GM23248 (cell line): ENCODE measurements around the gene SLC49A4. TPM values are rescaled to one million over a fixed set of nuclear protein-coding genes. Genes with fewer than 3 reads are reported as not detected.
A peak's percentile ranks its signal among the peaks of the same experiment; 100 is the strongest.

Source experiments
- DNase-seq: peaks from one replicate; pipeline ENCODE4 v3.0.0-alpha.2; 2015
- H2AFZ ChIP-seq: fragments of 200-600 bp; sonication (generic); 2 replicates; pipeline ENCODE4 v1.6.1; 2016; ENCODE audit warnings: antibody characterized with exemption
- H3F3A ChIP-seq: fragments of 200-600 bp; sonication (generic); 2 replicates; pipeline ENCODE4 v1.6.1; 2016; ENCODE audit warnings: mild to moderate bottlenecking, antibody characterized with exemption, mixed run types; ENCODE audit not compliant: insufficient read depth
- H3K27ac ChIP-seq: fragments of 200-600 bp; sonication (generic); 2 replicates; pipeline ENCODE4 v1.5.1; 2016; ENCODE audit warnings: mild to moderate bottlenecking
- H3K27me3 ChIP-seq: fragments of 200-600 bp; sonication (generic); replicated peaks from 2 replicates; pipeline ENCODE4 v1.6.1; 2016; ENCODE audit warnings: mild to moderate bottlenecking; ENCODE audit not compliant: insufficient read depth
- H3K36me3 ChIP-seq: fragments of 200-600 bp; sonication (generic); 2 replicates; pipeline ENCODE4 v1.6.1; 2016; ENCODE audit warnings: low read depth, mild to moderate bottlenecking
- H3K4me1 ChIP-seq: fragments of 200-600 bp; sonication (generic); 2 replicates; pipeline ENCODE4 v1.6.1; 2016; ENCODE audit warnings: mild to moderate bottlenecking; ENCODE audit not compliant: insufficient read depth
- H3K4me2 ChIP-seq: fragments of 200-600 bp; sonication (generic); one replicate; pipeline ENCODE4 v1.6.1; 2016; ENCODE audit warnings: mild to moderate bottlenecking; ENCODE audit not compliant: unreplicated experiment
- H3K4me3 ChIP-seq: fragments of 200-600 bp; sonication (generic); 2 replicates; pipeline ENCODE4 v1.5.1; 2016; ENCODE audit warnings: mild to moderate bottlenecking
- H3K79me2 ChIP-seq: fragments of 200-600 bp; sonication (generic); 2 replicates; pipeline ENCODE4 v1.6.1; 2016; ENCODE audit warnings: mild to moderate bottlenecking; ENCODE audit not compliant: insufficient read depth
- H3K9ac ChIP-seq: fragments of 200-600 bp; sonication (generic); 2 replicates; pipeline ENCODE4 v1.6.1; 2016; ENCODE audit warnings: mild to moderate bottlenecking
- H3K9me2 ChIP-seq: fragments of 200-600 bp; sonication (generic); 2 replicates; pipeline ENCODE4 v1.6.1; 2016; ENCODE audit warnings: mixed run types, mild to moderate bottlenecking, moderate library complexity; ENCODE audit not compliant: insufficient read depth
- H3K9me3 ChIP-seq: fragments of 200-600 bp; sonication (generic); one replicate; pipeline ENCODE4 v1.6.1; 2017; ENCODE audit warnings: low read depth
- H4K20me1 ChIP-seq: fragments of 200-600 bp; sonication (generic); 2 replicates; pipeline ENCODE4 v1.6.0; 2016; ENCODE audit not compliant: insufficient read depth
- EZH2 ChIP-seq: fragments of 200-600 bp; sonication (generic); IDR thresholded peaks from 2 replicates; pipeline ENCODE4 v1.6.1; 2018; ENCODE audit warnings: antibody characterized with exemption, mild to moderate bottlenecking; ENCODE audit not compliant: insufficient read depth, poor library complexity, severe bottlenecking
- EZH2phosphoT487 ChIP-seq: fragments of 200-600 bp; sonication (generic); IDR thresholded peaks from 2 replicates; pipeline ENCODE4 v1.6.1; 2018; ENCODE audit warnings: antibody characterized with exemption, moderate library complexity, mild to moderate bottlenecking, low read depth; ENCODE audit not compliant: insufficient read depth
- WGBS, 2 experiments: methylation state at CpG; one replicate each; pipeline ENCODE4 v1.1.6; 2015 to 2017; ENCODE audit warnings: low lambda C conversion rate in 2 of 2, low coverage in 1 of 2; ENCODE audit errors: missing lambda C conversion rate in 2 of 2; 5-methylcytosine and 5-hydroxymethylcytosine counted together
- in situ Hi-C: fragments of 300-500 bp; cut with MboI; formaldehyde crosslinking; loops from 2 replicates; pipeline ENCODE4 v1.15.0; 2020
- polyA plus RNA-seq: library from polyadenylated mRNA; unstranded; fragments of >200 nt; fragmentation: Nextera tagmentation; extraction: Ambion mirVana; gene quantifications from 2 replicates; pipeline ENCODE4 v1.2.1, GENCODE V29; 2016
- total RNA-seq: library from RNA; depleted of rRNA; stranded (reverse); fragments of >200 nt; shearing (Covaris generic); gene quantifications from 2 replicates; pipeline ENCODE4 v1.2.3, GENCODE V29; 2014

The SLC49A4 gene
- total and polyA plus RNA-seq, 2 experiments from 2014 or later: 13.3 to 24.6 TPM

- H3K27ac ChIP-seq: no peak overlapping the region
- WGBS, 2 experiments: 93 to 95% methylated on average over 3 of the region's 3 CpGs
- H3F3A ChIP-seq: no peaks in the 10 kb centered on the region; the same call in 1 of the 2 replicates
- no peaks in the 10 kb centered on the region for H3K79me2 ChIP-seq
- H4K20me1 ChIP-seq: no peaks in the 10 kb centered on the region
- H3K9me3 ChIP-seq: no peaks in the 10 kb centered on the region
- in situ Hi-C loops: no loop called here
- TF ChIP-seq EZH2phosphoT487 (no peak), EZH2 (no peak)
- H3K9me2 ChIP-seq: no peaks in the 10 kb centered on the region
- H3K4me2 ChIP-seq: no peak overlapping the region
- H3K9ac ChIP-seq: no peak overlapping the region
- no peak overlapping the region for H2AFZ ChIP-seq
- H3K4me3 ChIP-seq: no peak overlapping the region
- no peaks in the 10 kb centered on the region for H3K27me3 ChIP-seq
- no peak for DNase-seq
- H3K36me3 ChIP-seq: no peaks in the 10 kb centered on the region
- H3K4me1 ChIP-seq: no peaks in the 10 kb centered on the region
These were observed 20.8 kb upstream of the SLC49A4 start for GRCh38 chr3:122773944-122774509.

DNA sequence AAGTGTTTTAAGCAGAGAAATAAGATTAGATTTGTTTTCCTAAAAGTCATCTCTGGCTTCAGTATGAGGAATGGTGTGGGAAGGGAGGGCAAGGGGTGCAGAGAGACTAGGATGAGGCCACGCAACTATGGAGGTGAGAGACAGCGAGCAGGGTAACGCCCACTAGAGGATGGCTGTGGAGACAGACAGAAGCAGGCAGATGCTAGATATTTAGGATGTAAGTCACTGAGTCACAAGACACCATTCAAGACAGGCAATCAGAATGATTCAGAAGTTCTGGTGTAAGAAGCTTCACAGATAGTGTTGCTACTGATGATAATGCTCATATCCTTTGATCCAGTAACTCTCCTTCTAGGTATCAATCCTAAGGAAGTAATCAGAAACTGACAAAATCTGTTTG is 20.3 kb upstream of the SLC49A4 start:
- H3F3A ChIP-seq: no peaks in the 10 kb centered on the region; the same call in 1 of the 2 replicates
- no peak overlapping the region for H2AFZ ChIP-seq
- no peaks in the 10 kb centered on the region for H3K9me3 ChIP-seq
- H4K20me1 ChIP-seq: no peaks in the 10 kb centered on the region
- no peak for TF ChIP-seq EZH2
- H3K27ac ChIP-seq: no peak overlapping the region
- no peak overlapping the region for H3K4me3 ChIP-seq
- no peak overlapping the region for H3K9ac ChIP-seq
- H3K36me3 ChIP-seq: no peaks in the 10 kb centered on the region
- H3K27me3 ChIP-seq: no peaks in the 10 kb centered on the region
- peak; percentile 61 for DNase-seq
- H3K79me2 ChIP-seq: no peaks in the 10 kb centered on the region
- 90 to 93% methylated on average over 3 of the region's 3 CpGs for WGBS, 2 experiments
- H3K4me1 ChIP-seq: no peaks in the 10 kb centered on the region
- in situ Hi-C loops: no loop called here
- H3K9me2 ChIP-seq: no peaks in the 10 kb centered on the region
- H3K4me2 ChIP-seq: no peak overlapping the region

GRCh38 chr3:122776675-122777468 is 18.0 kb upstream of the SLC49A4 start:
- no peak for DNase-seq
- 60 to 63% methylated on average over 5 of the region's 5 CpGs for WGBS, 2 experiments
- no peaks in the 10 kb centered on the region for H3K36me3 ChIP-seq

DNA sequence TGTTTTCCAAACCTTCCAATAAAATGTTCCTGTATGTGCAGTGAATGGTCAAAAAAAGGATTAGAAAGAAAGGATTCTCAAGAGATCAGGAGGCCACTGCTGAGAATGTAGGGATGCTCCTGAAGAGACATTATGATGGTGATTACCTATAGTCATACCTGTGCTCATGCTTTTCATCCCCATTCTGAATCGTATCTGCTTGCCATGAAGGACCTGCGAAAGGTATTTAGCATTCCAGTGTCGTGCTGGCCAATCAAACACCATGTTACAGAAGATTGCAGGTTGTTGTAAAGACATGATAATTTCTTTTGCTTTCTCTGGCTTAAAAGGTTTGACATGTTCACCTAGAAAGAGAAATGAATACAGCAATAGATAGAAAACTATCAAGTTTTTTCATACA is 17.3 kb upstream of the SLC49A4 start:
- no peaks in the 10 kb centered on the region for H3K9me2 ChIP-seq
- H3K4me3 ChIP-seq: no peak overlapping the region
- H3K36me3 ChIP-seq: no peaks in the 10 kb centered on the region
- TF ChIP-seq EZH2 (no peak), EZH2phosphoT487 (no peak)
- DNase-seq: no peak
- no peaks in the 10 kb centered on the region for H4K20me1 ChIP-seq
- no peak overlapping the region for H3K9ac ChIP-seq
- 79 to 86% methylated on average over 3 of the region's 3 CpGs for WGBS, 2 experiments
- H3F3A ChIP-seq: no peaks in the 10 kb centered on the region; the same call in 1 of the 2 replicates
- no peaks in the 10 kb centered on the region for H3K4me1 ChIP-seq
- in situ Hi-C loops: no loop called here
- no peaks in the 10 kb centered on the region for H3K9me3 ChIP-seq
- H3K27ac ChIP-seq: no peak overlapping the region
- no peaks in the 10 kb centered on the region for H3K79me2 ChIP-seq
- H2AFZ ChIP-seq: no peak overlapping the region
- H3K27me3 ChIP-seq: no peaks in the 10 kb centered on the region
- H3K4me2 ChIP-seq: no peak overlapping the region

More at GRCh38 chr3:122776675-122777468, 18.0 kb upstream of the SLC49A4 start:
- no peak for TF ChIP-seq EZH2
- no peak for TF ChIP-seq EZH2phosphoT487
- no peak overlapping the region for H3K27ac ChIP-seq
- no peaks in the 10 kb centered on the region for H3K27me3 ChIP-seq
- in situ Hi-C loops: no loop called here
- no peak overlapping the region for H3K4me3 ChIP-seq
- no peaks in the 10 kb centered on the region for H3K9me2 ChIP-seq
- no peak overlapping the region for H3K4me2 ChIP-seq
- H4K20me1 ChIP-seq: no peaks in the 10 kb centered on the region
- H3F3A ChIP-seq: no peaks in the 10 kb centered on the region; the same call in 1 of the 2 replicates
- no peaks in the 10 kb centered on the region for H3K9me3 ChIP-seq
- no peak overlapping the region for H2AFZ ChIP-seq
- no peaks in the 10 kb centered on the region for H3K79me2 ChIP-seq
- no peaks in the 10 kb centered on the region for H3K4me1 ChIP-seq
- no peak overlapping the region for H3K9ac ChIP-seq
